CD14-positive monocyte (primary cell): Measurements from ENCODE around the gene CXCR4. TPM values are rescaled to one million over a fixed set of nuclear protein-coding genes. Genes with fewer than 3 reads are reported as not detected.

Experiments used
- DNase-seq, 3 donors: peaks; one replicate each; pipeline ENCODE4 v3.0.0-alpha.2; 2011 to 2022
- H2AFZ ChIP-seq: 2 replicates; pipeline ENCODE4 v1.6.0; 2012; ENCODE audit warnings: mild to moderate bottlenecking, low read depth, low read length, inconsistent platforms; ENCODE audit not compliant: insufficient read depth, poor library complexity, severe bottlenecking
- H3K27ac ChIP-seq, 2 donors: 1 replicate in 1 of 2; 2 replicates in 1 of 2; pipeline ENCODE4 v1.5.1; 2012 to 2013; ENCODE audit warnings: low read length in 2 of 2, control low read depth in 1 of 2, inconsistent platforms in 1 of 2, low read depth in 1 of 2, mild to moderate bottlenecking in 1 of 2
- H3K27me3 ChIP-seq, 2 donors: one replicate each; pipeline versions ENCODE4 v1.6.0 to v1.6.1; 2011 to 2013; ENCODE audit warnings: low read length in 2 of 2; ENCODE audit not compliant: control insufficient read depth in 2 of 2, insufficient read depth in 2 of 2
- H3K36me3 ChIP-seq, 2 donors: replicated peaks in 1 of 2; 1 replicate in 1 of 2; 2 replicates in 1 of 2; pipeline versions ENCODE4 v1.5.1 to v1.6.1; 2012 to 2013; ENCODE audit warnings: low read length in 2 of 2, control low read depth in 1 of 2, inconsistent platforms in 1 of 2, mild to moderate bottlenecking in 1 of 2; ENCODE audit not compliant: insufficient read depth in 2 of 2, control insufficient read depth in 1 of 2
- H3K4me1 ChIP-seq, 2 donors: 1 replicate in 1 of 2; 2 replicates in 1 of 2; pipeline versions ENCODE4 v1.5.1 to v1.6.1; 2012 to 2013; ENCODE audit warnings: low read length in 2 of 2, control low read depth in 1 of 2, inconsistent platforms in 1 of 2, mild to moderate bottlenecking in 1 of 2, moderate library complexity in 1 of 2; ENCODE audit not compliant: insufficient read depth in 2 of 2, control insufficient read depth in 1 of 2
- H3K4me2 ChIP-seq: replicated peaks from 2 replicates; pipeline ENCODE3; 2012; ENCODE audit warnings: low read length, moderate library complexity, mild to moderate bottlenecking; ENCODE audit not compliant: poor library complexity, severe bottlenecking; ENCODE audit errors: extremely low read depth
- H3K4me3 ChIP-seq, 3 experiments: fragments of 200-600 bp in 1 of 3; sonication (generic) in 1 of 3; replicated peaks in 1 of 3; 1 replicate in 2 of 3; 2 replicates in 1 of 3; pipeline ENCODE4 v1.5.1; 2011 to 2013; ENCODE audit warnings: low read length in 3 of 3, mild to moderate bottlenecking in 3 of 3, control low read depth in 2 of 3, low read depth in 2 of 3, inconsistent platforms in 1 of 3, moderate library complexity in 1 of 3
- H3K79me2 ChIP-seq: 2 replicates; pipeline ENCODE4 v1.6.0; 2012; ENCODE audit warnings: mild to moderate bottlenecking, control low read depth, inconsistent platforms, low read length, moderate library complexity; ENCODE audit not compliant: insufficient read depth
- H3K9ac ChIP-seq: 2 replicates; pipeline ENCODE4 v1.6.0; 2017; ENCODE audit warnings: low read length, mild to moderate bottlenecking; ENCODE audit not compliant: insufficient read depth, poor library complexity, severe bottlenecking
- H3K9me3 ChIP-seq, 2 donors: replicated peaks in 1 of 2; 1 replicate in 1 of 2; 2 replicates in 1 of 2; pipeline versions ENCODE4 v1.5.1 to v1.6.1; 2012 to 2013; ENCODE audit warnings: low read length in 2 of 2, control low read depth in 1 of 2; ENCODE audit not compliant: control insufficient read depth in 1 of 2, insufficient read depth in 1 of 2
- H4K20me1 ChIP-seq: 2 replicates; pipeline ENCODE4 v1.6.0; 2012; ENCODE audit warnings: mild to moderate bottlenecking, low read length, control low read depth, moderate library complexity; ENCODE audit not compliant: insufficient read depth
- H3K27ac Mint-ChIP-seq, 7 donors: one replicate each; pipeline ENCODE4 v1.8.0; 2020; ENCODE audit warnings: mild to moderate bottlenecking in 7 of 7, mixed read lengths in 7 of 7, moderate library complexity in 6 of 7, inconsistent platforms in 2 of 7
- H3K27me3 Mint-ChIP-seq, 3 donors: one replicate each; pipeline ENCODE4 v1.8.0; 2021 to 2022; ENCODE audit warnings: low read depth in 3 of 3, mild to moderate bottlenecking in 3 of 3, mixed read lengths in 3 of 3, moderate library complexity in 3 of 3, inconsistent platforms in 1 of 3
- H3K36me3 Mint-ChIP-seq, 2 donors: one replicate each; pipeline ENCODE4 v1.8.0; 2020; ENCODE audit warnings: mixed read lengths in 2 of 2, inconsistent platforms in 1 of 2, mild to moderate bottlenecking in 1 of 2
- H3K4me1 Mint-ChIP-seq: one replicate; pipeline ENCODE4 v1.8.0; 2020; ENCODE audit warnings: mild to moderate bottlenecking, mixed read lengths
- H3K4me3 Mint-ChIP-seq, 2 donors: one replicate each; pipeline ENCODE4 v1.8.0; 2020; ENCODE audit warnings: mild to moderate bottlenecking in 2 of 2, mixed read lengths in 2 of 2, moderate library complexity in 1 of 2
- H3K9me3 Mint-ChIP-seq, 7 donors: one replicate each; pipeline ENCODE4 v1.8.0; 2020 to 2022; ENCODE audit warnings: mixed read lengths in 7 of 7, mild to moderate bottlenecking in 6 of 7, moderate library complexity in 6 of 7, inconsistent platforms in 2 of 7
- WGBS: methylation state at CpG from one replicate; pipeline ENCODE4 v1.1.5; 2013; ENCODE audit warnings: missing lambda C conversion rate; ENCODE audit not compliant: insufficient coverage; 5-methylcytosine and 5-hydroxymethylcytosine counted together
- intact Hi-C, 2 donors: fragments of 100-400 bp; cut with micrococcal nuclease; formaldehyde crosslinking; loops; one replicate each; pipeline versions ENCODE4 v1.15.0 to v1.15.1; 2023
- polyA plus RNA-seq, 3 donors: library from polyadenylated mRNA; depleted of rRNA in 1 of 3; unstranded in 2 of 3; stranded (reverse) in 1 of 3; fragments of 300-500 nt in 2 of 3; fragments of >200 nt in 1 of 3; fragmentation: Illumina TruSeq in 2 of 3; gene quantifications; 1 replicate in 2 of 3; 2 replicates in 1 of 3; pipeline ENCODE4 v1.2.3, GENCODE V29; 2012 to 2021
- TF ChIP-seq, protein P1 (sequence below): fragments of 200-600 bp; IDR thresholded peaks from one replicate; pipeline ENCODE4 v1.8.0; 2022; ENCODE audit warnings: antibody characterized with exemption, mild to moderate bottlenecking

Gene CXCR4
- polyA plus RNA-seq, 3 donors = 140 to 1,274 (median 391) TPM

GRCh38 chr2:136101042-136101441, 16.9 kb downstream of the CXCR4 start:
- Mint-ChIP-seq H3K36me3 (peaks cover 2 to 9% of the 10 kb centered on the region in 2 donors), H3K9me3 (peaks cover 0 to 3% (median 0%) of the 10 kb centered on the region in 7 donors), H3K4me3 (no peak overlapping the region), H3K4me1 (peaks cover 34% of the 10 kb centered on the region), H3K27me3 (no peaks in the 10 kb centered on the region), H3K27ac (peak overlapping the region in 4 of 7 donors; percentile 11 to 75 (median 28))
- H3K27me3 ChIP-seq = no peaks in the 10 kb centered on the region
- no peak overlapping the region for H3K27ac ChIP-seq
- no peak overlapping the region for H3K9ac ChIP-seq
- no peaks in the 10 kb centered on the region for H3K36me3 ChIP-seq
- WGBS = 94% methylated on average over 2 of the region's 2 CpGs
- H4K20me1 ChIP-seq = no peaks in the 10 kb centered on the region
- H3K4me1 ChIP-seq = peaks cover 16 to 29% of the 10 kb centered on the region in 2 donors
- H3K79me2 ChIP-seq = no peaks in the 10 kb centered on the region
- H3K4me3 ChIP-seq = no peak overlapping the region
- H3K9me3 ChIP-seq = no peaks in the 10 kb centered on the region
- no peak overlapping the region for H3K4me2 ChIP-seq
- intact Hi-C loops = no loop called here
- TF ChIP-seq, protein P1, sequence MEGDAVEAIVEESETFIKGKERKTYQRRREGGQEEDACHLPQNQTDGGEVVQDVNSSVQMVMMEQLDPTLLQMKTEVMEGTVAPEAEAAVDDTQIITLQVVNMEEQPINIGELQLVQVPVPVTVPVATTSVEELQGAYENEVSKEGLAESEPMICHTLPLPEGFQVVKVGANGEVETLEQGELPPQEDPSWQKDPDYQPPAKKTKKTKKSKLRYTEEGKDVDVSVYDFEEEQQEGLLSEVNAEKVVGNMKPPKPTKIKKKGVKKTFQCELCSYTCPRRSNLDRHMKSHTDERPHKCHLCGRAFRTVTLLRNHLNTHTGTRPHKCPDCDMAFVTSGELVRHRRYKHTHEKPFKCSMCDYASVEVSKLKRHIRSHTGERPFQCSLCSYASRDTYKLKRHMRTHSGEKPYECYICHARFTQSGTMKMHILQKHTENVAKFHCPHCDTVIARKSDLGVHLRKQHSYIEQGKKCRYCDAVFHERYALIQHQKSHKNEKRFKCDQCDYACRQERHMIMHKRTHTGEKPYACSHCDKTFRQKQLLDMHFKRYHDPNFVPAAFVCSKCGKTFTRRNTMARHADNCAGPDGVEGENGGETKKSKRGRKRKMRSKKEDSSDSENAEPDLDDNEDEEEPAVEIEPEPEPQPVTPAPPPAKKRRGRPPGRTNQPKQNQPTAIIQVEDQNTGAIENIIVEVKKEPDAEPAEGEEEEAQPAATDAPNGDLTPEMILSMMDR = no peak
- DNase-seq = no peak
- H2AFZ ChIP-seq = no peak overlapping the region

DNA sequence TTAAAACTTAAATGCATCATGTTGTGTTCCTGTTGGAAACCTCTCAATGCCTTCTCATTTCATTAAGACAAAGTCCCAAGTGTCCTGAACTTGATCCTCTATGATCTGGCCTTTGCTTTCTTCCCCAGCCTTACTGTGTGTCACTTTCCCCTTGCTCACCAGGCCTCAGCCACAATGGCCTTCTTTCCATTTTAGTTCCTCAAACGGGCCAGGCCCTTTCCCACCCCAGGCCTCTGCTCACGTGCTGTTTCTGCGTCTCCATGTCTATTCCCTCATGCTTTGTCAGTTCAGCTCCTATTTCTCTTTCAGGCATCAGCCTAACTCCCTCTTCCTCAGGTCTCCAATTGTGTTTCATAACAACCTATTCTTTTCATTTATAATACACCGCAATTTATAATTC, 19.5 kb downstream of the CXCR4 start:
- Histone ChIP-seq H3K36me3 (no peaks in the 10 kb centered on the region), H3K27me3 (no peaks in the 10 kb centered on the region), H3K27ac (peak overlapping the region in 1 of 2 donors; percentile 2), H2AFZ (no peak overlapping the region), H3K9me3 (no peaks in the 10 kb centered on the region), H3K9ac (no peak overlapping the region), H3K4me2 (no peak overlapping the region), H3K79me2 (no peaks in the 10 kb centered on the region), H4K20me1 (no peaks in the 10 kb centered on the region), H3K4me1 (peaks cover 15 to 28% of the 10 kb centered on the region in 2 donors), H3K4me3 (no peak overlapping the region)
- Mint-ChIP-seq H3K4me3 (no peak overlapping the region), H3K27ac (peak overlapping the region; percentile 28 to 90 (median 69)), H3K9me3 (peaks cover 0 to 3% (median 0%) of the 10 kb centered on the region in 7 donors), H3K27me3 (peaks cover 0 to 2% (median 0%) of the 10 kb centered on the region in 3 donors), H3K4me1 (peaks cover 34% of the 10 kb centered on the region), H3K36me3 (peaks cover 2 to 9% of the 10 kb centered on the region in 2 donors)
- WGBS = 4% methylated on average over 3 of the region's 4 CpGs
- peak; percentile 62 to 73 (median 72) for DNase-seq
- TF ChIP-seq, protein P1 = no peak
- intact Hi-C loops = no loop called here
